ENCODE measurements around the gene PHC2.

PHC2 gene

GRCh38 chr1:33358795-33359503 is 71.9 kb downstream of the PHC2 start:
- no peak for DNase-seq
- intact Hi-C loops (cut with DNase I), result no loop called here

- DNase-seq, result no peak
- intact Hi-C loops (cut with DNase I), result no loop called here
Observed at GRCh38 chr1:33358114-33358794, 72.6 kb downstream of the PHC2 start.

GRCh38 chr1:33357099-33357498 is 73.8 kb downstream of the PHC2 start:
- intact Hi-C loops (cut with DNase I), result no loop called here
- no peak for DNase-seq

- intact Hi-C loops (cut with DNase I), result no loop called here
- DNase-seq, result peak in 1 of 10 donors; percentile 78
Observed at GRCh38 chr1:33354707-33355316, 76.1 kb downstream of the PHC2 start.

GRCh38 chr1:33353531-33353930 is 77.4 kb downstream of the PHC2 start:
- no peak for DNase-seq
- intact Hi-C loops (cut with DNase I), result no loop called here

GRCh38 chr1:33351281-33351660 is 79.6 kb downstream of the PHC2 start:
- DNase-seq, result no peak
- intact Hi-C loops (cut with DNase I), result no loop called here

- intact Hi-C loops (cut with DNase I), result no loop called here
Observed at GRCh38 chr1:33350611-33351280, 80.1 kb downstream of the PHC2 start.

GRCh38 chr1:33349778-33350610 is 80.9 kb downstream of the PHC2 start:
- DNase-seq, result peak; percentile 66 to 98 (median 78)
- intact Hi-C loops (cut with DNase I), result loop anchor here (2.0 kb wide), 1 partner anchor 15 kb away; no protein-coding TSS in a partner anchor

More at GRCh38 chr1:33350611-33351280, 80.1 kb downstream of the PHC2 start:
- DNase-seq, result no peak

- peak in 6 of 10 donors; percentile 39 to 92 (median 71) for DNase-seq
- intact Hi-C loops (cut with DNase I), result loop anchor here (2.0 kb wide), 1 partner anchor 16 kb away; no protein-coding TSS in a partner anchor
Observed at GRCh38 chr1:33349081-33349759, 81.7 kb downstream of the PHC2 start.

- intact Hi-C loops (cut with DNase I), result loop anchor here (2.0 kb wide), 1 partner anchor 16 kb away; no protein-coding TSS in a partner anchor
- peak in 1 of 10 donors; percentile 62 for DNase-seq
Observed at GRCh38 chr1:33348676-33349080, 82.2 kb downstream of the PHC2 start.

- DNase-seq, result no peak
- intact Hi-C loops (cut with DNase I), result loop anchor here (2.0 kb wide), 1 partner anchor 17 kb away; no protein-coding TSS in a partner anchor
Observed at GRCh38 chr1:33348194-33348593, 82.7 kb downstream of the PHC2 start.

- no peak for DNase-seq
- intact Hi-C loops (cut with DNase I), result no loop called here
Observed at GRCh38 chr1:33347650-33347992, 83.3 kb downstream of the PHC2 start.

GRCh38 chr1:33346927-33347649 is 83.8 kb downstream of the PHC2 start:
- intact Hi-C loops (cut with DNase I), result no loop called here
- DNase-seq, result no peak

GRCh38 chr1:33346533-33346926 is 84.4 kb downstream of the PHC2 start:
- intact Hi-C loops (cut with DNase I), result no loop called here
- DNase-seq, result no peak

GRCh38 chr1:33344896-33345560 is 85.9 kb downstream of the PHC2 start:
- intact Hi-C loops (cut with DNase I), result no loop called here
- DNase-seq, result no peak

- intact Hi-C loops (cut with DNase I), result no loop called here
- DNase-seq, result no peak
Observed at GRCh38 chr1:33343539-33343938, 87.4 kb downstream of the PHC2 start.

GRCh38 chr1:33342041-33342723 is 88.7 kb downstream of the PHC2 start:
- peak in 9 of 10 donors; percentile 42 to 94 (median 64) for DNase-seq
- intact Hi-C loops (cut with DNase I), result no loop called here

- peak in 1 of 10 donors; percentile 79 for DNase-seq
- intact Hi-C loops (cut with DNase I), result no loop called here
Observed at GRCh38 chr1:33341190-33341589, 89.7 kb downstream of the PHC2 start.

All from posterior cingulate gyrus (tissue), 11 donors.